ENCODE data around the gene ARHGAP6.

DNA sequence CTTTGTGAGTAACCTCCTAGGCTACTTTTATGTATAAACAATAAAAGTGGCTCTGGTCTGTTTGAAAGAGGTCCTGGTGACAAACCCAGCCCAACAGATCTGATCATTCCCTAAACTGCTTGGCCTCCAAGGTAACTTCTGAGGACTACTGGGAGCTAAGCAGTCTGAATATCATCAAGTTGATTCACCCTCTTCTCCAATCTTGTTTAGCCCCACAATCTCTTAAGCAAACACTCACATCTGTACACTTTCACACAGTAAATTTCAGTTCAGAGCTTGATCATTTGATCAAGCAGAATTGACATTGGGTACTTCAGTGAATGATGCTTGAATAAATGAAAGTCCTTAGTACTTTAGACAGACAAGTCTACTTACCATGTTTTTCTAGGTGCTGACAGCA, 479.9 kb downstream of the ARHGAP6 start:
- TF ChIP-seq CTCF (IDR thresholded peaks at IDR 0.05) (no peak), POLR2AphosphoS5 (IDR thresholded peaks at IDR 0.05) (no peak), POLR2A (IDR thresholded peaks at IDR 0.05) (no peak), EP300 (IDR thresholded peaks at IDR 0.05) (no peak)

All from upper lobe of left lung (tissue), 4 donors.